GOT3 (cell line): Measurements from ENCODE around the gene TENM4.

ENCODE experiments used
- DNase-seq: peaks from one replicate; lab custom pipeline; 2025; ENCODE audit warnings: mixed read lengths; lab: John Stamatoyannopoulos, UW

Gene TENM4

DNA sequence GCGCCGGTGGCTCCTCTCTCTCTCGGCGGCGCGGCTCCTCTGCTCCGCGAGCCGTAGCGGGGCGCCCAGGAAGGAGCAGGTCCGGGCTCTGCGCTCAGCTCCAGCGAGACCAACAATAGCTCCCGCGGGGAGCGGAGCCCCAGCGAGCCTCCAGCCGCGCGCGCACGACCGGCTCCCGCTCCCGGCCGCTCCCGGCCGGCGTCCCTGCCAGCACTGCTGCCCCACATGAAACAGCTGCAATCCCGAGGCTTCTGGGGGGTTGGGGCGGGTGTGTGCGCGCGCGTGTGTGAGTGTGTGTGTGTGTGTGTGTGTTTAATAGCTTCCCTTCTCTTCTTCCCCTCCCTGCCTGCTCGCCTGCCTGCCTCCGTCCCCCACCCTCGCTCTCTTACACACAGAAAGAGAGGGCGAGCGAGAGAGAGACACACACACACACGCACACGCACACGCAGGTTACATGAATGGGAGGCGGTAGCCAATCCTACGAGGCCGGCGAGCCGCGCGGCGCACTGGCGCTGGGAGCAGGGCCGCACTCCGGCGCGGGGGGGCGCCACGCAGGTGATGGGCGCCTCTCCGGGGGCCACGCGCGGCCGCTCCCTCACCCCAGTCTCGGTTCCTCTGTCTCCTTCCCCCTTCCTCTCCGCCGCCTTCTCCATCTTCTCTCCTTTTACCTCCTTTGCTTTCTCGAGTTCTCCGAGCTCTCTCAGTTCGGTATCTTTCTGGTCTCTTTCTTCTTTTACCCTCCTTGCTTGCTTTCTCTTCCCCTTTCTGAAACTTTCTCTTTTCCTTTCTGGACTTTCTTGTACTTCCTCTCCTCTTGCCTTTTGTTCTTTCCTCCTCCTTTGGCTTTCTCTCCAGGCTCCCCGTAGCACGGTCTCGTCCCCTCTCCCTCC is at the start of gene TENM4:
TSS of gene TENM4 (minus strand) at position 460 of the 890 bp plus-strand sequence. CDS start 371,086 bp downstream, outside the sequence.
- no peak for DNase-seq

DNA sequence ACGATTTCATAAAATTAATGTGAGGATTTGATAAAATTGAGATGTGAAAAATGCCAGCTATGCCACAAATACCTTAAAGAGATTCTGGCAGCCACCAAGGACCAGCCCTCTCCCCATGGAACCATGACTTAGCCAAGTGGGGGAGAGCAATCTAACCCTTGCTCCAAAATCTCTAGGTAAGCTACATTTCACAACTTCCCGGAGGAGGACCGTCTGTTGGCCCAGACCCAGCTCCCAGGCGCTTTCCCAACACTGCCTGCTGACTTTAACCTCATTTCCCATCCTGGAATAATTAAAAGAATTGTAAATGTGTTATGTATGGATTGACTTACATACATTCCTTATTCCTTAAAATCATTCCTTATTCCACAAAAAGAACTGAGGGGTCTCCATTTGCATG is 47.5 kb upstream of the TENM4 start:
- DNase-seq, result no peak

DNA sequence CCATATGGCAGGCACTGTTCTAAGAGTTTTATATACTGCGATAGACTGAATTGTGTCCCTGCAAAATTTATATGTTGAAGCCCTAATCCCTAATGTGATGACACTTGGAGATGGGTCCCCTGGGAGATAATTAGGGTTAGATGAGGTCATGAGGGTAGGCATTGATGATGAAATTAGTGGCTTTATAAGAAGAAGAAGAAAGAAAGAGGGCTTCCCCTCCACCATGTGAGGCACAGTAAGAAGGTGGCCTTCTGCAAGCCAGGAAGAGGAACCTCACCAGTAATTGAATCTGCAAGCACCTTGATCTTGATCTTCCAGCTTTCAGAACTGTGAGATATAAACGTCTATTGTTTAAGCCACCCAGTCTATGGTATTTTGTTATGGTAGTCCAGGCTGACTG is 46.6 kb upstream of the TENM4 start:
- DNase-seq, result no peak

DNA sequence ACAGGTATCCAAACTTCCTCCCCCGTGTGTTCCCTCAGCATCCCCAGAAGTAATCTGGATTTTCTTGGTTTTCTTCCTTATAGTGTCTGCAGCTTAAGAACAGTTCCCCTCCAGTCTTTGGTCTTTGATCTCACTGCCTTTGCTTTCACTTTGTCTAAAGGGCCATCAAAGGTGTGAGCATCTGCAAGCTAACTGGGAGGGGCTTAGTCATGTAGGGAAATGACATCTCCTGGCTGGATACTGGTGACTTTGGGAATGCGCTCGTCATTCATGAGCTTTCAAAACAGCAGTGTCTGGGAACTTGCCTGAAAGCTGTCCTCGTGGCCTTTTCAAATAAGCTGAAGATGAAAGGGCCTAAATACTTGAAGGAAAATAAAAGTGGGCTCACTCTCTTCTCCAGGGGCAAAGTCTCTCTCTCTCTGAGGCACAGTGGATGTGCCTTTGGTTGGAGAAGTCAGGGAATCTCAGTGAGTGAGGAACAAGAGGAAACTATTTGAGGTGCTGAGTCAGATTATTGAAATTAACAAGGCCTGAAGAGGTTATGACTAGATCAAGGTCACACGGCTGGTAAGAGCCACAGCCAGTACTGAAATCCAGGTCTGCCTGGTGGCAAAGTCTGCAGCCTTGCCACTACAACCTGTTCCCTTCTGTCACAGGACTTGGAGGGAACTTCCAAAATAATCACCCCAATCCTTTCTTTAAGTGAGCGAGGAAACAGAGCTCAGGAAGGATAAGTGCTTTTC is 45.6 kb upstream of the TENM4 start:
- DNase-seq, result no peak

DNA sequence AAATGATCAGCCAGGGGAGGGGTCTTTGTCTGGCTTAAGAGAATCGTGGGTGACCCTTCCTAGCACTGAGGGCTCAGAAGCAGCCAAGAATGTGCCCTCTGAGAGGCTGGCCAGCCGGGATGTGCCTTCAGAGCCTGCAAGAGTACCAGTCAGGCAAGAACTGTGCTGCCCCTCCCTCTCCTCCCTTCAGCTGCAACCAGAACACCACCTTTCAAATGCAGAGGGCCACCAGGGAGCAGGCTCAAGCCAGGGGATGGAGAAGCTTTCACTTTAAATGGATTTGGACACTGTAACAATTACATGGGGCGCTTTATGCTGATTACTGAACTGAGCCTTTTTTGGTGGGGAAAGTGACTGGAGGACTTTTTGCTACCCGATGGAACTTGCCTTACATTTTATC is 44.9 kb upstream of the TENM4 start:
- DNase-seq, result no peak

GRCh38 chr11:79484872-79485271 is 44.0 kb upstream of the TENM4 start:
- no peak for DNase-seq

DNA sequence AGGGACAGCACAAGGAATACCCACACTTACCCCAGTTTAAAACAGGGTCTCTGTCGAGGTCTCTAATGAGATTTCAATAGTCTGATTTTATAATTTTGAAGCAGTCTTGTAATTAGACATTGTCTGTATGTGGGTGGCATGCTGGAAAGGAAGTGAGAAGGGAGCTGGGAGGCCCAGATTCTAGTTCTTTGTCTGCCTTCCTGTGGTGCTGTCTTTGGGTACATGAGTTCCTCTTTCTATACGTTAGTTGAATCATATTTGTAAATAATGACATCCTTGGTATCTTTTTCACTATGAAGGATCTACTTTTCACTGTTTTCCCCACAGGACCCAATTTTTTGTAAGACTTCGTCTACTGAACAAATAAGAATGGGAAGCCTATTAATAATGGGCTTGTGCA is 42.0 kb upstream of the TENM4 start:
- DNase-seq, result no peak

DNA sequence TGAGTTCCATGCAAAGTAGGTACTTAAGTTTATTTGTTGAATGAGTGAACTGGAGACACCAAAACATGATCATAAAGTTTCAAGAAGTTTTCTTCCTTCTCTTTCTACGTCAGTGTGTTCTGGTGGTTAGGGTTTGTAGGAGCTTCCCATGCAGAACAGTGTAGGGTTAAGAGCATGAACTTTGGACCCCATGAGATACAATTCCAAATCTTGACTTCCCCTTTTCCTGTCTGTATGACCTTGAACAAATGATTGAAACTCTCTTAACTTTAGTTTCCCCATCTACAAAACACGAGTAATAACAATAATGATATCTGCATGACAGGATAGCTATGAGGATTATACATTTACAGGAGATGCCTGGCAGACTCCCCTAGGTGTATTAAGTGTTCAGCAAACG is 41.0 kb upstream of the TENM4 start:
- DNase-seq, result no peak

GRCh38 chr11:79480864-79481263 is 40.0 kb upstream of the TENM4 start:
- no peak for DNase-seq

DNA sequence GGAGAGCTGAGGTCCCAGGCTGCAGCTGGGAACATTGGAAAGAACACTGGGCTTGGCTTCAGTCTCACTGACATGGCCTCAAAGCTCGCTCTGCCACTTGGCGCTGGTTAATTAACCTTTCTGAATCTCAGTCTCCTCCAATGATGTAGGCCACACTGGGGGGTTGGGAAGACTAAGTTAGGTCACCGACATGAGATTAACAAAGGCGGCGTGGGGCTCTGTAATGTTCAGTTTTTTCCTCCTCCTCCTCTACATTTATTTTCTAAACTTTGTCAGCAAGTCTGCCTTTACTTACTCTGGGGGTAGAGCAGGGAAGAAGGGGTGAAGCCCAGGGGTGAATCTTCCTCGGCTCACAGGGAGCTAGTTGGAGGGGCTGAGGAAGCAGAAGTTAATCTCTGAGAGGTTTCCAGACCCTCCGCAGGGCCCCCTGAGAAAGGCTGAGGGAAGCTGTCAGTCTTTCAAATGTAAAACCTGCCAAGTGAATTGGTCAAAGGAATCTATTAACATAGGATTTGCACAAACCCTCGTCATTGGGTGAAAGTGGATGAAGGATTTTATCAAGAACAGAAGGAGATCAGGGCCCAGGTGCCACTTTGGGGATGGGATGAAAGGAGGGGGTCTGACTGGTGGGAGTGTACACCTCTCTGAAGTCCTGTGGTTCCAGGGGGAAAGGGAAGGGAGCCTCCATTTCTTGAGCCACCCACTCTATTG is 32.1 kb upstream of the TENM4 start:
- no peak for DNase-seq

- no peak for DNase-seq
These were observed 30.4 kb upstream of the TENM4 start for GRCh38 chr11:79471071-79471844.

GRCh38 chr11:79470161-79470560 is 29.3 kb upstream of the TENM4 start:
- no peak for DNase-seq

DNA sequence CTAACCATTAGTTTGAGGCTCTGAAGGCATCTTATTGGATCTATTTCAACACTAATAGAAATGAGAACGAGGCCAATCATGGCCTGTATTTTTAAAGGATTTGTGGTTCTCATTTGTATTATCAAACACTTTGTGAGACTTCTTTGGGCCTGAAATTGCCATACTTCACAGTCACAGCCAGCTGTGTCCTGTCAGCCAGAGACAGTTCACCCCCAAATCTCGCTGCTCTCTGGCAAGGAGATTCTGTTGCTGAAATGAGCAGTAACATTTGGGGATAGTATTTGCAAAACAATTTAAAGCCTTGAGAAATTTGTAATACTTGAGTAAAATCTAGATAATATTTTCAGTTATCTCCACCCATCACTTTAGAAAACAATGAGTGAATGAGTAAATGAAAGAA is 26.9 kb upstream of the TENM4 start:
- no peak for DNase-seq

DNA sequence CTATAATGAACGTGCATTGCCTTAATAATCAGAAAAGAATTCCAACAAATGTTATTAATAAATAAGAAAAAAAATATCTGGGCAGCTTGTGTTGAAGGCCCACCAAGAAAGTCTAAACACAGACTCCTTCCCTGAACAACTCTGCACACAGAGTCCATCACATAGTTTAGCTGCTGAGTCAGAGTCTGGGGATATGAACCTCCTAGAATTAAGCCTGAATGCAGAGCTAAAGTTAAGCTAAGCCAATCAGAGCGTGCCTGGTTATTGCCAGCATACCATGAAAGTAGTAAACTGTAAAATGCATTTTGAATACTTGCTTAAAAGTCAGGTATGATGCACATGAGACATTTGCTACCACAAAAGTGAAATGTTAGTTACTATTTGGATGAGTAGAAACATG is 25.6 kb upstream of the TENM4 start:
- no peak for DNase-seq

DNA sequence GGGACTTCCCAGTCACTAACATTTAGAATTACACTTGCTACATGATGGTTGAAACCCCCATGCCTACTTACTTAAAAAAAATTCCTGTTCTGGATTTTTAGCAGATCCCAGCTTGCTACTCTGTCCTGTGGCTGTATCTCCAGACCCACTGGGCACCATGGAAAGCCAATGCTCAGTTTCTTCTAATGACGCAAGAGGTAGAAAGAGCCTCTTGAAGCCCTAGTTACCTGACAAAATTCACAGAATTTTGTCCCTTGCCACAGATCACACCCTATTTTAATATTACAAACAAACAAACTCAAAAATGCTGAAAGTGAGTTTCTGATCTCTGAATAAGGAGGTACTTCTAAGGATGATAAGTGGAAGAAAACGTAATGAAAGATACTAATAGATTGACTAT is 24.3 kb upstream of the TENM4 start:
- no peak for DNase-seq

- DNase-seq, result no peak
These were observed 21.1 kb upstream of the TENM4 start for GRCh38 chr11:79461666-79462645.

- DNase-seq, result no peak
These were observed 20.3 kb upstream of the TENM4 start for GRCh38 chr11:79461144-79461543.

- no peak for DNase-seq
These were observed 17.9 kb upstream of the TENM4 start for GRCh38 chr11:79458709-79459108.

DNA sequence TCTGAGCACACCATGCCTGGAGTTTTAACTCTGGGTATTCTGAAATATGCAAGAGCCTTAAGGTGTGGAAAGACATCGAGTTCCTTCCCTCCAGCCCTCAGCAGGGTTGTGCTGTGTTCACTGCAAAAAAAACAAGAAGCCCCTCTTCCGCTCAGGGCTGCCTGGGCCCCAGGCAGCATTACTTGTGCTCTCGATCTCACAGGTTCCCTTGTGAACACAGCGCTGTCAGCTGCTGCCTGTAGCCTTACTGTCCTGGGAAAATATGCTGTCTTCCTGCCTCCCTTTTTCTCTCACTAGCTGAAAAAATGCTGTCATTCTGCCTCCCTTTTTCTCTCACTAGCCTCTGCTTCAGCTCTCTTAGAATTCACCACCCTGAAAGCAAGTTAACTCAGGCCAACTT is 15.7 kb upstream of the TENM4 start:
- no peak for DNase-seq

DNA sequence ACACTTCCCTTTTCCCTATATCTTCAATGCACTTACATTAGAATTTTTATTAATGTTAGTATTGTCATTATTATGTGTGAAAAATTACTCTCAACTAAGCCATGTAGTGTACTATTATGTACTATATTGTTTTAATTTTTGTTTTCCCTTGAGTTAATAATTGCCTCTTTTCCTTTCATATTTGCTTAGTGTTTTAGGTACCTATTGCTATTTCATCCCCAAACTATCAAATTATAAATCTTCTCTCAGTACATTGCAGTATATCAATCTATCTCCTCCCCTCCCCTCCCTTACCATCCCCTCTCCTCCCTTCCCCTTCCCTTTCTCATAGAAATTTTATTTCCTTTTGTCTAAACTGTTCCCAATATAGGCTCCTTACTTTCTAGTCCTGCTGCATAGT is 12.8 kb upstream of the TENM4 start:
- DNase-seq, result no peak

GRCh38 chr11:79449040-79449439 is 8.2 kb upstream of the TENM4 start:
- DNase-seq, result no peak
